Cortex of kidney (tissue), 1 donor: ENCODE data around the gene CPED1.
"Not testable (repeated sequence)": the region's sequence is repeated elsewhere in the genome, so short reads cannot be mapped to it uniquely, and the experiment has no call there.

Experiments
- DNase-seq: peaks from one replicate; lab custom pipeline; 2025; lab: John Stamatoyannopoulos, UW

Gene CPED1

GRCh38 chr7:121039510-121039822 lies 51.0 kb downstream of the CPED1 start:
- DNase-seq: no peak

- no peak for DNase-seq
Observed at GRCh38 chr7:121039994-121040393, 51.5 kb downstream of the CPED1 start.

GRCh38 chr7:121041516-121042148 lies 53.1 kb downstream of the CPED1 start:
- DNase-seq: no peak

- DNase-seq: no peak
Observed at GRCh38 chr7:121042195-121042594, 53.7 kb downstream of the CPED1 start.

GRCh38 chr7:121042899-121043298 lies 54.4 kb downstream of the CPED1 start:
- no peak for DNase-seq

GRCh38 chr7:121043314-121044234 lies 55.1 kb downstream of the CPED1 start:
- no peak for DNase-seq

- DNase-seq: no peak
Observed at GRCh38 chr7:121045090-121045489, 56.6 kb downstream of the CPED1 start.

GRCh38 chr7:121046009-121046408 lies 57.5 kb downstream of the CPED1 start:
- no peak for DNase-seq

- no peak for DNase-seq
Observed at GRCh38 chr7:121046893-121047468, 58.5 kb downstream of the CPED1 start.

GRCh38 chr7:121048195-121048594 lies 59.7 kb downstream of the CPED1 start:
- DNase-seq: no peak

- no peak for DNase-seq
Observed at GRCh38 chr7:121049028-121049791, 60.7 kb downstream of the CPED1 start.

- no peak for DNase-seq
Observed at GRCh38 chr7:121049897-121050296, 61.4 kb downstream of the CPED1 start.

GRCh38 chr7:121053219-121053618 lies 64.7 kb downstream of the CPED1 start:
- DNase-seq: no peak

- DNase-seq: no peak
Observed at GRCh38 chr7:121054925-121055324, 66.4 kb downstream of the CPED1 start.

GRCh38 chr7:121057878-121058277 lies 69.4 kb downstream of the CPED1 start:
- no peak for DNase-seq

- DNase-seq: no peak
Observed at GRCh38 chr7:121058975-121059374, 70.5 kb downstream of the CPED1 start.

- not testable (repeated sequence) for DNase-seq
Observed at GRCh38 chr7:121059979-121060509, 71.5 kb downstream of the CPED1 start.

GRCh38 chr7:121061677-121062582 lies 73.4 kb downstream of the CPED1 start:
- no peak for DNase-seq

- no peak for DNase-seq
Observed at GRCh38 chr7:121062671-121063279, 74.3 kb downstream of the CPED1 start.

- DNase-seq: not testable (repeated sequence)
Observed at GRCh38 chr7:121067717-121068116, 79.2 kb downstream of the CPED1 start.
